Kidney tubule cell (primary cell): ENCODE measurements around the gene SLC17A8.

Experiments
- DNase-seq: peaks from one replicate; pipeline ENCODE4 v3.0.0-alpha.2; 2018; ENCODE audit warnings: low spot score

The SLC17A8 gene

GRCh38 chr12:100371146-100371545, 14.3 kb downstream of the SLC17A8 start:
- DNase-seq, result no peak

GRCh38 chr12:100372853-100373640, 16.2 kb downstream of the SLC17A8 start:
- DNase-seq, result no peak

GRCh38 chr12:100375038-100375735, 18.3 kb downstream of the SLC17A8 start:
- peak; percentile 27 for DNase-seq

- no peak for DNase-seq
Observed at GRCh38 chr12:100376161-100376560, 19.3 kb downstream of the SLC17A8 start.

- DNase-seq, result no peak
Observed at GRCh38 chr12:100381379-100381778, 24.5 kb downstream of the SLC17A8 start.

- DNase-seq, result no peak
Observed at GRCh38 chr12:100382338-100382737, 25.5 kb downstream of the SLC17A8 start.

- DNase-seq, result no peak
Observed at GRCh38 chr12:100383586-100384558, 27.0 kb downstream of the SLC17A8 start.

- no peak for DNase-seq
Observed at GRCh38 chr12:100384559-100384935, 27.7 kb downstream of the SLC17A8 start.

- no peak for DNase-seq
Observed at GRCh38 chr12:100388382-100388781, 31.5 kb downstream of the SLC17A8 start.

GRCh38 chr12:100391856-100392255, 35.0 kb downstream of the SLC17A8 start:
- DNase-seq, result peak; percentile 36

GRCh38 chr12:100393200-100393599, 36.3 kb downstream of the SLC17A8 start:
- DNase-seq, result no peak

GRCh38 chr12:100395811-100396210, 38.9 kb downstream of the SLC17A8 start:
- DNase-seq, result no peak

GRCh38 chr12:100398307-100398706, 41.4 kb downstream of the SLC17A8 start:
- no peak for DNase-seq

GRCh38 chr12:100399095-100399494, 42.2 kb downstream of the SLC17A8 start:
- no peak for DNase-seq

- peak; percentile 54 for DNase-seq
Observed at GRCh38 chr12:100401660-100402059, 44.8 kb downstream of the SLC17A8 start.

- DNase-seq, result no peak
Observed at GRCh38 chr12:100402763-100403162, 45.9 kb downstream of the SLC17A8 start.

GRCh38 chr12:100403446-100403845, 46.6 kb downstream of the SLC17A8 start:
- peak; percentile 4 for DNase-seq

- DNase-seq, result peak; percentile 24
Observed at GRCh38 chr12:100404769-100405407, 48.0 kb downstream of the SLC17A8 start.

- no peak for DNase-seq
Observed at GRCh38 chr12:100413001-100413400, 56.1 kb downstream of the SLC17A8 start.

- no peak for DNase-seq
Observed at GRCh38 chr12:100414739-100415138, 57.9 kb downstream of the SLC17A8 start.

GRCh38 chr12:100422646-100423045, 65.8 kb downstream of the SLC17A8 start:
- DNase-seq, result no peak

- DNase-seq, result no peak
Observed at GRCh38 chr12:100426145-100426544, 69.3 kb downstream of the SLC17A8 start.
